OCI-LY7 (cell line): Measurements from ENCODE around the gene EDN1.

Source experiments
- CTCF ChIP-seq: fragments of 200-600 bp; sonication (generic); conservative IDR thresholded peaks from 2 replicates; pipeline ENCODE4 v1.5.1; 2014; ENCODE audit warnings: mild to moderate bottlenecking, antibody characterized with exemption, low read length, moderate library complexity, mixed read lengths
- EZH2phosphoT487 ChIP-seq: fragments of 200-600 bp; sonication (generic); IDR thresholded peaks from 2 replicates; pipeline ENCODE4 v1.6.1; 2018; ENCODE audit warnings: low read depth, borderline replicate concordance, mild to moderate bottlenecking, mixed run types, antibody characterized with exemption, low read length, moderate library complexity, mixed read lengths

- no peak for TF ChIP-seq CTCF
- no peak for TF ChIP-seq EZH2phosphoT487
These were observed 14.3 kb downstream of the EDN1 start for GRCh38 chr6:12304487-12304886.
